RCC 7860 (cell line): Measurements from ENCODE around the gene C12orf43.

Experiments
- DNase-seq: peaks from one replicate; pipeline ENCODE4 v3.0.0-alpha.2; 2015; ENCODE audit warnings: low spot score
- FAIRE-seq: peaks from 2 replicates; lab custom pipeline; 2012; peaks lifted over from hg19 to GRCh38; lab: Jason Lieb, UNC

The C12orf43 gene

DNA sequence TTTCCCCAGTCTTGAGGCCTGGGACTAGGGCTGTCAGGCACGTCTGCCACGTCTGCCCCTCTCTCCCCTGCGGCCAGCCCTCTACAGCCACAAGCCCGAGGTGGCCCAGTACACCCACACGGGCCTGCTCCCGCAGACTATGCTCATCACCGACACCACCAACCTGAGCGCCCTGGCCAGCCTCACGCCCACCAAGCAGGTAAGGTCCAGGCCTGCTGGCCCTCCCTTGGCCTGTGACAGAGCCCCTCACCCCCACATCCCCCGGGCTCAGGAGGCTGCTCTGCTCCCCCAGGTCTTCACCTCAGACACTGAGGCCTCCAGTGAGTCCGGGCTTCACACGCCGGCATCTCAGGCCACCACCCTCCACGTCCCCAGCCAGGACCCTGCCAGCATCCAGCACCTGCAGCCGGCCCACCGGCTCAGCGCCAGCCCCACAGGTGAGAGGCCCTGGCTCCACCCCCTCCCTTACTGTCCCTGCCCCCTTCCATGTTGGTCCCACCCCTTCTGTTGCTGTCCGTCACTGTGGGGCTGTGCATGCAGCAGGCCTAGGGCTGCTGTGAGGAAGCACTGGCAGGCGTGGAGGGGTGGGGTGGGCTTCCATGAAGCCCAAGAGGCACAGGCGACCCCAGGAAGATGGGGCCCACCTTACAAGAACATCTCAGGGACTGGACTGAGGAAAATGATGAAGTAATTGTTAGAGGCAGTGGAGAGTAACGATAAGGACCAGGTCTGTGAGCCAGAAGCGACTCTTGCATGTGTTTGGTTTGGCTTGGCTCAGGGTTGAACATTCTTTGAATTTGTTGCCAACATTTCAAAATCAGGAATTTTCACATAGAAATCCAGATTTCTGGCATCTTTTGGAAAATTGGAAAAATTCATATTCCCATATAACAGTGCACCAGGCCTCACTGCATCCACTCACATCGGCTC is 16.8 kb downstream of the C12orf43 start:
- no peak for DNase-seq
- no peak for FAIRE-seq

DNA sequence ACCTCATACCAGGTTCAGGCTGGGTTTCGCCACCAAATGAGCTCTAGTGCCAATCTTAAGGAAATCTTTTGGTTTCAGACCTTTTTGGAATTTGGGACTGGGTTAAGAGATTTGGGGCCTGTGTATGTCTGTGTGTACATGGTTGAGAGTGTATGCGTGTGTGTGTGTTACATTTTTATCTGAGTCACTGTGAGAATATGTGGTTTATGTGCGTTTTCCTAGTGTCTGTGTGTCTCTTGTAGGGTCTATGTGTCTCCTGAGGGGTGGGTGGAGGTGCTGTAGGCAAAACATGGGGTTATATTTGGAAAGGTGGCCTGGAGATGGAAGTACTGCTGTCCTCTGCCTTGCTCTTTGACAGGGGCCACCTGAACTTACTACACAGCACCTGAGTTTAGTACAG is 17.9 kb downstream of the C12orf43 start:
- DNase-seq (no peak), FAIRE-seq (no peak)

- DNase-seq, result no peak
- no peak for FAIRE-seq
Measured at GRCh38 chr12:120997448-120997847, 18.8 kb downstream of the C12orf43 start.

GRCh38 chr12:120996133-120996746 is 20.0 kb downstream of the C12orf43 start:
- FAIRE-seq (no peak), DNase-seq (no peak)

- no peak for FAIRE-seq
- DNase-seq, result no peak
Measured at GRCh38 chr12:120994589-120995337, 21.5 kb downstream of the C12orf43 start.

GRCh38 chr12:120994059-120994458 is 22.2 kb downstream of the C12orf43 start:
- DNase-seq (no peak), FAIRE-seq (no peak)

GRCh38 chr12:120993496-120993895 is 22.8 kb downstream of the C12orf43 start:
- no peak for FAIRE-seq
- no peak for DNase-seq

- DNase-seq (no peak), FAIRE-seq (no peak)
Measured at GRCh38 chr12:120992989-120993388, 23.3 kb downstream of the C12orf43 start.

DNA sequence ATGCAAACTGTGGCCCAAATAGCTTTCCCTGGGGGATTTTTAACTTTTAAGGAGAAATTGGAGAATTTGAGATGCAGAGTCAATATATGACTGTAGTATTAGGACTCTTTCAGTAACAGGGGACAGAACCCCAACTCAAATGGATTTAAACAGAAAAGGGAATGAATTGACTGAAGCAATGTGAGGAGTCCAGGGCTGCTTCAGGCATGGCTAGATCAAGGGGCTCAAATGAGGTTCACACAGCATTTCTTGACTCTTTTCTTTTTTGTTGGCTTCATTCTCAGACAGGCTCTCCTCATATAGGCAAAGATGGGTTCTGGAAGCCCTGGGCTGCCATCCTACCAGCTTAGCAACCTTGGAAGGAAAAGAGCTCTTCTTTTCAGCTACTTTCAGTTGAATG is 24.3 kb downstream of the C12orf43 start:
- FAIRE-seq (no peak), DNase-seq (no peak)

- no peak for DNase-seq
- FAIRE-seq, result no peak
Measured at GRCh38 chr12:120990487-120991055, 25.7 kb downstream of the C12orf43 start.

- no peak for FAIRE-seq
- DNase-seq, result no peak
Measured at GRCh38 chr12:120989687-120990086, 26.6 kb downstream of the C12orf43 start.

GRCh38 chr12:120988658-120989057 is 27.6 kb downstream of the C12orf43 start:
- DNase-seq (no peak), FAIRE-seq (no peak)

DNA sequence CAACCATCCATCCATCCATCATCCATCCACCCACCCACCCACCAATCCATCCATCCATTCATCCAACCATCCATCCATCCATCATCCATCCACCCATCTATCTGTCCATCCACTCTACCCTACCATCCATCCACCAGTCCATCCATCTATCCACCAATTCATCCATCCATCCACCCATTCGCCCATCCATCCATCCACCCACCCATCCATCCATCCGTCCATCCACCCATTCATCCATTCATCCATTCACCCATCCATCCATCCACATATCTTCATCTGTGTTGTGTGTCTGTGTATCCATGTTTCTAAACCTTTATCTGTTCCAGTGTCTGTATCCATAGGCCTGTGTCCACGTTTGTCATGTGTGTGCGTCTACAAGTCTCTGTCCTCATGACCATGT is 28.1 kb downstream of the C12orf43 start:
- DNase-seq (no peak), FAIRE-seq (no peak)

GRCh38 chr12:120984351-120984898 is 31.9 kb downstream of the C12orf43 start:
- no peak for DNase-seq
- FAIRE-seq, result no peak

DNA sequence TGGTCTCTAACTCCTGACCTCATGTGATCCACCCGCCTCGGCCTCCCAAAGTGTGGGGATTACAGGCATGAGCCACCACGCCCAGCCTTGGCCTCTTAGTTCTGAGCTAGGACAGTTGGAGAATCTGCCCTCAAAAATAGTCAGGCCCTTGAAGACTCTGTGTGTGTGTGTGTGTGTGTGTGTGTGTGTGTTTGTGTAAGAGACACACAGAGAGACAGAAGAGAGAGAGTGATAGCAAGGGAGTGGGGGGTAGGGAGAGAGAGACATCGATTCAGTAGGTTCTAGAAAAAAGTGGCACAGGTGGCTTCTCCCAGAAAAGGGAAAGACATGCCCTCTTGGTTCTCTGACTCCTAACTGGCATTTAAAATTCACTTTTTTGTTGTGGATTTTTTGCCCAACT is 32.5 kb downstream of the C12orf43 start:
- FAIRE-seq, result no peak

GRCh38 chr12:120982659-120983058 is 33.6 kb downstream of the C12orf43 start:
- DNase-seq (no peak), FAIRE-seq (no peak)

More for the DNA sequence above, 32.5 kb downstream of the C12orf43 start:
- DNase-seq, result no peak

GRCh38 chr12:120981407-120981941 is 34.8 kb downstream of the C12orf43 start:
- FAIRE-seq (no peak), DNase-seq (no peak)

DNA sequence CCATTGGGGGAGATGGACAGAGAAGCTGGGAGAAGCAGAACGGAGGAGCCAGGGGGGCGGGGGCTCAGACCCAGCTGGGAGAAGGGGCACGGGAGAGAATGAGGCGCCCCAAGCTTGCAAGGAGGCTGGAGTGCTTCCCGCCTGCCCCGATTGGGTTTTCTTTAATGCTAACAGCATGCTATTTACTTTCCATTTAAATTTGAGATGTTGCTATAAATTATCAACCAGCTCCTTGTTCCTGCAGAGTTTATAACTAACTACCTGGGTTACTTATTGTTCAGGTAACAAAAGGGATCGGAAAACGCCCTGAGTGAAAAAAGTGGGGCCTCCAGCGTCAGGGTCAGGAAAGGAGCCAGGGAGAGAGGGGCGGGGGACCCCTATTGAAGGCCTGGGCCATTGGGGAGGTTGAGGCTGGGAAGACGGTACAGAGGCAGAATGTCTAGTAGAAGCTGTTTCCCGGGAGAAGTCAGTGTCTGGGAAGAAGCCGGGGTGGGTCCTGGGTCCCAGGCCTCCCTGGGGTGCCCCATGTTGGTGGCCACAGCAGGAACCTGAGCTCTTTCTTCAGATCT is 35.4 kb downstream of the C12orf43 start:
- FAIRE-seq, result no peak
- DNase-seq, result no peak

DNA sequence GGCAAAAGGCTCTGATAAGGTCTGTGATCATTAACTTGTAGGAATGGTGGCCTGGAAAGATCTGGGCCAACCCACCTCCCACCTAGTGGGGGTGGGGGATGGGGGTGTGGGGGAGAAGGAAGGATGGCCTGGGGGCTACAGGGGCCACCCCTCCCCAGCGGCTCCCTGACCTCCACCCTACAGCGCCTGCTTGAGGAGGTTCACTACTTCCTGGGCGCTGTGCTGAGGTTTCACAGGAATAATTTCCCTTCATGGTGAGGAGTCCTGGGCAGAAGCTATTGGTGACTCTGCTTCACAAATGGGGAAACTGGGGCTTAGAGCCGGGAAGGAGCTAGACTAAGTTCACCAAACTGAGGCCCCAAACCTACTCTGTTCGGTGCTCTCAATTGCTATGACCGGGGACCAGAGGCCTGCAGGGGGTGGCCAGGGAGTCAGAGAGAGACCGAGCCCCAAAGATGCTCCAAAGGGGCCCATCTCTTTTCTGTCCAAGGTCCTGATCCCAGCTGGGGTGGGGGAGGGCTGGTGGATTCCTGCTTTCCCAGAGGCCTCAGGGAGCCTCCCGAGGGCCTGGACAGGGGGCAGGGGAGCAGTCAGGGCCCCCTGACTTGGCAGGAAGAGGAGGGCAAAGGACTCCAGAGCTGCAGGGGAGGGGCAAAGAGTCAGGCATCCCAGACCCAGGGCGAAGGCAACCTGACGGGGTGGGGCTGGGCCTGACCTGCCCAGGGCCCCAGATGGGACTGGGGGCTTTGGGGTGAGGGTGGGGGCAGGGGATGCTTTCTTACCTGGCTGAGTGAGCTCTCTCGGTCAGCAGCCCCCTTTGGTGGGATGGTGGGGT is 36.2 kb downstream of the C12orf43 start:
- DNase-seq (no peak), FAIRE-seq (no peak)
